ENCODE data around the gene CITED1. TPM values are rescaled to one million over a fixed set of nuclear protein-coding genes. Genes with fewer than 3 reads are reported as not detected.

Gene CITED1
- polyA plus RNA-seq, 6 donors from 2014 or later, result 0.83 TPM; not detected in 5

DNA sequence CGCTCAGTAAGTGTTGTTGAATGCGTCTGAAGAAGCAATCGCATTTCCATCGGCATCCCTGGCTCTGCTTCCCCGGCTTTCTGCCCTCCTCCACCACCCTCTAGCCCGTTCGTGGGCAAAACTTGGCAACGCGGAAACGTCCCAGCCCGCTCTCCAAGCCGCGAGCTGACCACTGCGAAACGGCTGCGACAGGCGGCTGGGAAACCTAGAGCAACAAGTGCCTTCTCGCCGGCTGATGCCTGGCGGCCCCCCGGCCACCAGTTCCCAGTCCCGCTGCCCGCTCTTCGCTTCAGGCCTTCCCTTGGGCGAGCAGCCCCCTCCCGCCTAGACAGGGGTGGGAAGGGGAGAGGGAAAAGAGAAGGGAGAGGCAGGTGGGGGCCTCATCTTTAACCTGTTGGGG, 837 bp downstream of the CITED1 start:
- Mint-ChIP-seq H3K27me3 (peaks cover 51 to 69% (median 66%) of the 10 kb centered on the region in 3 donors), H3K27ac (no peak overlapping the region), H3K4me3 (peak overlapping the region; percentile 49 to 94 (median 84))

DNA sequence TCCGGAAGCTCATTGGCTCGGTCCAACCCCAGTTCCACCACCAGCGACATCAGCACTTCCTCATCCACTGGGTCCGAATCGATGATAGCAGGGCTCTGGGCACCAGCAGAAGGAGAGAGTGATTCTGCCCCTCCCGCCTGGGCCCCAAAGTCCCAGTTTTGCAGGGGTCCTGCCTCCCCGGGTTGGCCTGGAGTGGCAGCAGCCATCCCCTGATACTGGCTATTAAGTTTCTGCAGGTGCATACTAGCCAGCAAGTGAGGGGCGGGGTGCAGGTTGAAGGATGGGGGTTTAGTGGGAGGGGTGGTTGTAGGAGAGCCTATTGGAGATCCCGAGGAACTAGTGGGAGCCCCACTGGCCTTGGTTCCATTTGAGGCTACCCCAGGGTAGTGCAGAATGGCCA, 3.9 kb downstream of the CITED1 start:
- Mint-ChIP-seq H3K4me3 (no peak overlapping the region), H3K9me3 (peaks cover 0 to 2% (median 0%) of the 10 kb centered on the region in 7 donors), H3K27me3 (peaks cover 43 to 77% (median 71%) of the 10 kb centered on the region in 3 donors), H3K4me1 (peaks cover 14 to 17% (median 15%) of the 10 kb centered on the region in 3 donors), H3K27ac (no peak overlapping the region), H3K36me3 (peaks cover 0 to 7% of the 10 kb centered on the region in 2 donors)
- no peak for DNase-seq
- no peak for ATAC-seq (ENCODE audit: low read depth in 2 of 2)

More for the DNA sequence above, 837 bp downstream of the CITED1 start:
- DNase-seq (no peak), ATAC-seq (ENCODE audit: low read depth in 2 of 2) (no peak)
- Mint-ChIP-seq H3K36me3 (peaks cover 0 to 7% of the 10 kb centered on the region in 2 donors), H3K4me1 (peaks cover 27 to 42% (median 33%) of the 10 kb centered on the region in 3 donors), H3K9me3 (peaks cover 0 to 2% (median 0%) of the 10 kb centered on the region in 7 donors)

- peaks cover 42 to 88% (median 81%) of the 10 kb centered on the region in 3 donors for H3K27me3 Mint-ChIP-seq
- no peak overlapping the region for H3K4me3 Mint-ChIP-seq
- peak overlapping the region in 1 of 6 donors; percentile 64 for H3K27ac Mint-ChIP-seq
- H3K9me3 Mint-ChIP-seq, result peaks cover 0 to 2% (median 0%) of the 10 kb centered on the region in 7 donors
- H3K4me1 Mint-ChIP-seq, result peaks cover 8 to 14% (median 9%) of the 10 kb centered on the region in 3 donors
- no peak for DNase-seq
- H3K36me3 Mint-ChIP-seq, result peaks cover 0 to 7% of the 10 kb centered on the region in 2 donors
- ATAC-seq (ENCODE audit: low read depth in 2 of 2), result no peak
These were observed 5.7 kb downstream of the CITED1 start for GRCh38 chrX:72299891-72300630.

DNA sequence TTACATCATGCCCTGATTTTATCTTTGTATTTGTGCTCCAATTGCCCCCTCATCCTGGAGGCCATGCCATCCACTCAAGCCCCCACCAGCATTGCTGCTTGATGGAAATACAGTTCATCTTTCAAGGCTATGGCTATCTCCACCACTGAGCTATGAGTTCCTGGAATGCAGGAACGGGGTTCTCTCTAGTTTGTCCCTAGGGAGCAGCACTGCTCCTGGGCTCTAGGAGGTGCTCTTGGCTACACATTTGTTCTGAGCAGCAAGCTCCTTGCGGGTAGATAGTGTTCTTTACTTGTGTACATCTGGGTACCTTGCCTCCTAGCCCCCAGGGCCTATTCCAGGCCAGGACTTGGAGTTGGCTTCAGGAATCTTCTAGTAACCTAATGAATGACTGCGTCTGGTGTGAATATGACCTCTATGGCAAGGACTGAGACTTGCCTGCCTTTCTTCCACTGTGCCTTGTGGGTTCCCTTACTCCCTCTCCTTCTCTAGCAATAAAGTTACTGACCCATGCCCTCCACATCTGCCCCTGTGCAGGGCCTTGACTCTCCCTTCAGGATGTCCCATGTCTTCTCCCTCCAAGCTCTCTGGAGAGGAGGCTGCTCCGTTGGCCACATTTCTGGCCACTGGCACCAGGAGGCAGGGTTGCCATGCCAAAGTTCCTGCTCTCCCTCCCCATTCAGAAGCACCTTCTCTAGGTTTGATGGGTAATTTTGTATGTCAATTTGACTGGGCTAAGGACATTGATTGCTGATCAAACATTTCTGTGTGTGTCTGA, 7.6 kb downstream of the CITED1 start:
- Mint-ChIP-seq H3K4me1 (peaks cover 0 to 5% (median 2%) of the 10 kb centered on the region in 3 donors), H3K27ac (peak overlapping the region in 1 of 6 donors; percentile 76), H3K27me3 (peaks cover 39 to 74% (median 65%) of the 10 kb centered on the region in 3 donors), H3K36me3 (peaks cover 0 to 7% of the 10 kb centered on the region in 2 donors), H3K4me3 (no peak overlapping the region), H3K9me3 (no peaks in the 10 kb centered on the region)
- ATAC-seq (ENCODE audit: low read depth in 2 of 2), result no peak
- no peak for DNase-seq

DNA sequence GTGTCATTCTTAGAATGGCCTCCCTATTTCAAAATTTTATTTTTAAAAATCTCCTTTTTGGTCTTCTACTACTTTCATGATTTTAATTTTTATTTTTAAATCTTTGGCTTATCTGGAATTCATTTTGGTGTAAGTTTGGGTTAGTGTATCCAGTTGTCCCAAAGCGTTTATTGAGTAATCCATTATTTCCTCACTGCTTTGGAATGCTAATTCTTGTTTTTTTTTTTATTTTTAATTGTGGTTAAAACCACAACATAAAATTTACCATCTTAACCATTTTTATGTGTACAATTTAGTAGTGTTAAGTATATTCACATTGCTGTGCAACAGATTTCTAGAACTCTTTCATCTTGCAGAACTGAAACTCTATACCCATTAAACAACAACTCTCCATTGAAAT, 8.7 kb downstream of the CITED1 start:
- no peak for ATAC-seq (ENCODE audit: low read depth in 2 of 2)
- Mint-ChIP-seq H3K4me1 (peaks cover 0 to 5% (median 2%) of the 10 kb centered on the region in 3 donors), H3K27me3 (peaks cover 35 to 74% (median 65%) of the 10 kb centered on the region in 3 donors), H3K9me3 (peaks cover 0 to 6% (median 0%) of the 10 kb centered on the region in 7 donors), H3K27ac (no peak overlapping the region), H3K36me3 (no peaks in the 10 kb centered on the region), H3K4me3 (no peak overlapping the region)
- DNase-seq, result no peak

DNA sequence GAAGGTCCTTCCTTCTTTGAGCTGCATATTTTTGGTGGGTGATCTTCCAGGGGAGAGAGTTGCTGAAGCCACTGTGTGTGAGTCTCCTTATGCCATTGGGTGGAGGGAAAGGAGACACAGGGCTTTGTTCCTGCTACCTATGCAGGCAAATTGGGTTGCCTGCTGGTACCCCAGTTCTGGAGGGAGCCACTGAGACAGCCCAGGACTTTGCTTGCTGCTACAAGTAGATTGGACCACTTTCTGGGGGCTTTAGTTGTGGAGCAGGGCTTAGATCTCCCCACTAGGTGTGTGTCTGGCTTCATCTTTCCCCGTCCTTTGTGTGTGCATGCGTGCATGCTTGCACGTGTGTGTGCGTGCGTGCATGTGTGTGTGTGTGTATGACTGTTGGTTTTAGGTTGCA, 10.0 kb downstream of the CITED1 start:
- no peak overlapping the region for H3K4me3 Mint-ChIP-seq

GRCh38 chrX:72294497-72294896, 11.2 kb downstream of the CITED1 start:
- H3K9me3 Mint-ChIP-seq, result peaks cover 0 to 18% (median 4%) of the 10 kb centered on the region in 7 donors
- no peak overlapping the region for H3K27ac Mint-ChIP-seq
- no peak for DNase-seq
- H3K4me3 Mint-ChIP-seq, result no peak overlapping the region
- peaks cover 24 to 65% (median 53%) of the 10 kb centered on the region in 3 donors for H3K27me3 Mint-ChIP-seq
- H3K4me1 Mint-ChIP-seq, result peaks cover 0 to 5% (median 2%) of the 10 kb centered on the region in 3 donors
- no peak for ATAC-seq (ENCODE audit: low read depth in 2 of 2)
- H3K36me3 Mint-ChIP-seq, result no peaks in the 10 kb centered on the region

More for the DNA sequence above, 10.0 kb downstream of the CITED1 start:
- ATAC-seq (ENCODE audit: low read depth in 2 of 2), result no peak
- H3K27ac Mint-ChIP-seq, result no peak overlapping the region
- peaks cover 0 to 5% (median 2%) of the 10 kb centered on the region in 3 donors for H3K4me1 Mint-ChIP-seq
- H3K27me3 Mint-ChIP-seq, result peaks cover 27 to 65% (median 53%) of the 10 kb centered on the region in 3 donors
- peaks cover 0 to 10% (median 0%) of the 10 kb centered on the region in 7 donors for H3K9me3 Mint-ChIP-seq
- DNase-seq, result no peak
- no peaks in the 10 kb centered on the region for H3K36me3 Mint-ChIP-seq

- H3K4me1 Mint-ChIP-seq, result peaks cover 0 to 3% (median 0%) of the 10 kb centered on the region in 3 donors
- H3K27ac Mint-ChIP-seq, result no peak overlapping the region
- DNase-seq (no peak), ATAC-seq (ENCODE audit: low read depth in 2 of 2) (no peak)
- H3K4me3 Mint-ChIP-seq, result no peak overlapping the region
- no peaks in the 10 kb centered on the region for H3K9me3 Mint-ChIP-seq
- H3K27me3 Mint-ChIP-seq, result peaks cover 13 to 21% (median 15%) of the 10 kb centered on the region in 3 donors
- no peaks in the 10 kb centered on the region for H3K36me3 Mint-ChIP-seq
These were observed 23.4 kb downstream of the CITED1 start for GRCh38 chrX:72282302-72282701.

- Mint-ChIP-seq H3K27ac (peak overlapping the region in 1 of 6 donors; percentile 1), H3K27me3 (peaks cover 13 to 21% (median 15%) of the 10 kb centered on the region in 3 donors)
- no peak for ATAC-seq (ENCODE audit: low read depth in 2 of 2)
These were observed 25.3 kb downstream of the CITED1 start for GRCh38 chrX:72280321-72280845.

DNA sequence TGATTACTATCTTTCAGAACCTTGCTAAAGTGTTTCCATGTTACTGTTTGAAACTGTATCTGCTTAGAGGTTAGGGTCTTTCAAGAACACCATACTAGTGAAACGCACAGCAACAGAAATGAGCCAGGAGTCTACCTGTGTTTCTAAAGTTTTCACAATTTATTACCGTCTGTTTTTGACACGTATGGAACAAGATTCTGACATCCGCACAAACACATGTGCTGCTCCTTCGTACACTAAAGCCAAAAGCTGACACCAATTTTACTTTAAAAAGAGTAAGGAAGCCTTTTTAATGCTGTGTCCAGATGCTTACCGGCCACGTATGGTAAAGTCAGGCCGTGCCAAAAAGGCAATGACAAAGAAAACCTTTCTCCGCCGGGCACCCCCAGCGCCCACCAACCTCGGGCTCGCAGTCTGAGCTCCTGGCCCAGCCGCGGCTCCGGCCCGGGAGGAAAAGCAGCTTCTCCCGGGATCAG, 29.2 kb downstream of the CITED1 start:
- H3K4me1 Mint-ChIP-seq, result peaks cover 12 to 34% (median 21%) of the 10 kb centered on the region in 3 donors
- H3K36me3 Mint-ChIP-seq, result peaks cover 22 to 33% of the 10 kb centered on the region in 2 donors
- ATAC-seq (ENCODE audit: low read depth in 2 of 2) (peak; percentile 20 to 26), DNase-seq (no peak)
- H3K9me3 Mint-ChIP-seq, result no peaks in the 10 kb centered on the region
- H3K27ac Mint-ChIP-seq, result peak overlapping the region; percentile 93 to 97 (median 96)
- peaks cover 9 to 13% (median 12%) of the 10 kb centered on the region in 3 donors for H3K27me3 Mint-ChIP-seq
- peak overlapping the region; percentile 91 to 96 (median 93) for H3K4me3 Mint-ChIP-seq

More at GRCh38 chrX:72280321-72280845, 25.3 kb downstream of the CITED1 start:
- peaks cover 0 to 6% of the 10 kb centered on the region in 2 donors for H3K36me3 Mint-ChIP-seq
- no peak for DNase-seq
- H3K4me3 Mint-ChIP-seq, result no peak overlapping the region
- no peaks in the 10 kb centered on the region for H3K9me3 Mint-ChIP-seq
- peaks cover 6 to 11% (median 10%) of the 10 kb centered on the region in 3 donors for H3K4me1 Mint-ChIP-seq

DNA sequence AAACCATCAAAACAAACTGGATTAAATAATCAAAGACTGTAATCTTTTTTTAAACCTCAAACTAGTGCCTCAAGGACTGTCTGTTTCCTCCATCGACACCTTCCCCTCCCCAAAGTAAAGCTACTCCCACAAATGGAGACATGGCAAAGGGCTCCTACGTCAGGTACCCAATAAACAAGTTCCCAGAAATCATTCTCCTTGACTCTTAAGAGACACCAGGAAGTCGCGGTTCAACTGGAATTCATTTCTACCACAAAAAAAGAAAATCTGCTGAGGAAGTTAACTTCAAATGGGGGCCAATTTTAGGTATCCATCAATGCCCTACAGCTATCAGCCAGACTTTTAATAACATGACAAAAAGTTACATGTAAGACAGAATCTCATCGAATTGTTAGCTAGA, 31.2 kb downstream of the CITED1 start:
- ATAC-seq (ENCODE audit: low read depth in 2 of 2) (no peak), DNase-seq (no peak)
- Mint-ChIP-seq H3K27me3 (peaks cover 0 to 6% (median 0%) of the 10 kb centered on the region in 3 donors), H3K4me1 (peaks cover 12 to 34% (median 21%) of the 10 kb centered on the region in 3 donors), H3K36me3 (peaks cover 32 to 36% of the 10 kb centered on the region in 2 donors), H3K9me3 (no peaks in the 10 kb centered on the region), H3K27ac (peak overlapping the region in 3 of 6 donors; percentile 12 to 94 (median 35)), H3K4me3 (peak overlapping the region in 3 of 8 donors; percentile 4 to 94 (median 7))

DNA sequence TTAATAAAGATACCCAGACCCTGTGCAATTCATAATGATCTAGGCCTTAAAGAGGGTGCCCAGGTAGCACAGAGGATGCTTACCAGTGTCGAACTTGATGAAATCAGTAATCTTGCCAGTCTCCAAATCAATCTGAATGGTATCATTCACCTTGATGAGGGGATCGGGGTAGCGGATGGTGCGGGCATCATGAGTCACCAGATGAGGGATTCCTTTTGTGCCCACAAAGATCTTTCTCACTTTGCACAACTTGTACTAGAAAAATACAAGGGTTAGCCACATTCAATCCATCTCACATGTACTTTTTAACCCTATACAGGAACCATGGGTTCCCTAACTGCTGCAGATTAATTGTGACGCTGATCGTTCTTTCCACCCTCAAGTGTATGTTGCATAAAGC, 32.0 kb downstream of the CITED1 start:
- DNase-seq (no peak), ATAC-seq (ENCODE audit: low read depth in 2 of 2) (no peak)
- peaks cover 12 to 34% (median 21%) of the 10 kb centered on the region in 3 donors for H3K4me1 Mint-ChIP-seq
- no peaks in the 10 kb centered on the region for H3K9me3 Mint-ChIP-seq
- peaks cover 36 to 39% of the 10 kb centered on the region in 2 donors for H3K36me3 Mint-ChIP-seq
- H3K4me3 Mint-ChIP-seq, result no peak overlapping the region
- H3K27me3 Mint-ChIP-seq, result no peaks in the 10 kb centered on the region
- peak overlapping the region in 2 of 6 donors; percentile 11 to 94 for H3K27ac Mint-ChIP-seq

- ATAC-seq (ENCODE audit: low read depth in 2 of 2) (no peak), DNase-seq (no peak)
- Mint-ChIP-seq H3K36me3 (peaks cover 39 to 47% of the 10 kb centered on the region in 2 donors), H3K4me1 (peaks cover 12 to 34% (median 19%) of the 10 kb centered on the region in 3 donors), H3K9me3 (no peaks in the 10 kb centered on the region), H3K27ac (no peak overlapping the region), H3K27me3 (no peaks in the 10 kb centered on the region), H3K4me3 (no peak overlapping the region)
These were observed 32.8 kb downstream of the CITED1 start for GRCh38 chrX:72272868-72273267.

All from naive B cell (primary cell).